SKM-1 treated with dmso at 0.1 percent for 144 hours (cell line): ENCODE results near the gene LINGO1.

Experiments
- DNase-seq: peaks from one replicate; lab custom pipeline; 2025; ENCODE audit not compliant: unreplicated experiment; lab: John Stamatoyannopoulos, UW

The LINGO1 gene

DNA sequence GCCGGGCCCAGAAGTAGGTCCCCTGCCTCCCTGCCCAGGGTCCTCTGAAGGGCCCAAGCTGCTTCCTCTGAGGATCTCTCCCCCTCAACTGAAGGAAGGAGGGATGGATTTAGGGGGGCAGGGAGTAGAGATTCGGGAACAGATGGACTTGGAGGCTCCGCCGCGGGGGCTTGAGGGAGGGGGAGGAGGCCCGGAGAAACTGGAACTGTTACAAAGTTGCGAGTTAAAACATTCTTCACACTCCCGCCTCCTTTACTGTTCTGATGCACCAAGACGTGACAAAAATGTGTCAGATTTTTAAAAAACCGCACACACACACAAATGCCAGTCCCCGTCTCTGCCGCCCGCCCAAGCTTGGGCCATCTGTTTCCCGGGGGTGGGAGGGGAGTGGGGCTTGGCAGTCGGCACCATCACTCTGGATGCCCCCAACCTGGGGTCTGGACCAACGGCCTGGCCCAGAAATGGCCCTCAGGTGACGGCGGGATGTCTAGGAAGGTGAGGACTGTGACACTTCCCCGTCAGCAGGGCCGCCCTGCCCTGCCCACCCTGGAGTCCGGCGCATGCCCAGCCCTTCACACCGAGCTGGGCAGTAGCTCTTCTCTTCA is 25.0 kb upstream of the LINGO1 start:
- no peak for DNase-seq

DNA sequence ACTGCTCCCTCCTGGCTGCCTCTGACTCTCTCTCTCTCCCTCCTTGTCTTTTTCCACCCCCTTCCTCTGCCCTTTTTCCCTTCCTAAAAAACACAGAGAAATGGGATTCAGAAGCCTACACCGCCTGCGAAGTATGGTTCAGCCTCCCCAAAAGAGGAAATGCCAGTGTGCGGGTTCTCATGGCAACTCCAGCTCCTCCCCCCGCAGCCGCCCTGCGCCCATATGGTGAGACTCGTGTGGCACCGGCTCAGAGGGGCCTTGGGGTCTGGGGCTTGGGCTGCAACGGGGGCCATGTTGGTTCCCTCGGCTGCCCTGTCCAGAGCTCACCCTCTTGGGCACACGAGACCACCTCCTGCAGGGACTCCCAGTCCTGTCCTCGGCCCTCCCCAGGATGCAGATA is 23.6 kb upstream of the LINGO1 start:
- DNase-seq = no peak

GRCh38 chr15:77654975-77655374 is 22.3 kb upstream of the LINGO1 start:
- no peak for DNase-seq

DNA sequence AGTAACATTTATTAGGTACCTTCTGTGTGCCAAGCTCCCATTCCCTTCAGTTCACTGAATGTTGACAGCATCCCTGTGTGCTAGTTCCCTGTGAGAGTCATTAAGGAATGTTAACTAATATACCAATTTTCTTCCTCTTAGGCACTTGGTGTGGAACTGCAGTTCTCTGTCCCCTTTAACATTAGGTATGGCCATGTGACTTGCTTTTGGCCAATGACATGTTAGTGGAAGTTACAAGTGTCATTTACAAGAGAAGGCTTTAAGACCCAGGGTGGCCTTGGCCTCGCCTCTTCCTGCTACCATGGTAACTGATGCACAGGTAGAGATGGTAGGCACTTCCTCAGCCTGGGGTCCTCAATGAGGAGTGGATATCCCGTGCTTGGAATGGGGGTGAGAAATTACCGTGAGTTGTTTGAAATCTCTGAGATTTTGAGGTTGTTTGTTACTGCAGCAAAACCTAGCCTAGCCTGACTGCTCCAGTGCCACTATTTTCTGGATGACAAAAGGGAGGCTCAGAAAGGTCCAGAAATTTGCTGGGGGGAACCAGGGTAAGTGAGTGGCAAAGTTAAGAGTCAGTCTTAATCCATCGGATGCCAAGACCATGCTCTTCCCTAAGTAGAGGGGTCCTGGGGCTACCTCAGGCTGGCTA is 21.2 kb upstream of the LINGO1 start:
- no peak for DNase-seq

DNA sequence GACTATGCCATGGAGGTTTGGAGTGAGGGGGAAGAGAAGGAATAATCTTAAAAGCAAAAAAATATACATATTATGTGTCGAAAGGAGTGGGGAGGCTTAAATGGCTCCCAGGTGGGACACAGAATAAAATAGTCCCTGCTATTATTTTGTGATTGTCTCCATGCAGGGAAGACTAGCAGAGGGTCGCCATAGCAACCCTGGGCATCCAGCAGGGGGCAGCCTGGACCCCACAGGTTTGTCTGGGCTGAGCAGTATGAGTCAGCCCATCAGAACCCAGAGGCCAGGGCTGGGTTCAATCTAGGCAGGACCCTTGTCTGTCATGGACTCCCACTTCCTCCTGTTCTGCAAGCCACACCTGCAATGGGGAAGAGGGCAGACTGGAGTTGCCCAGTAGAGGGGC is 17.6 kb upstream of the LINGO1 start:
- no peak for DNase-seq

DNA sequence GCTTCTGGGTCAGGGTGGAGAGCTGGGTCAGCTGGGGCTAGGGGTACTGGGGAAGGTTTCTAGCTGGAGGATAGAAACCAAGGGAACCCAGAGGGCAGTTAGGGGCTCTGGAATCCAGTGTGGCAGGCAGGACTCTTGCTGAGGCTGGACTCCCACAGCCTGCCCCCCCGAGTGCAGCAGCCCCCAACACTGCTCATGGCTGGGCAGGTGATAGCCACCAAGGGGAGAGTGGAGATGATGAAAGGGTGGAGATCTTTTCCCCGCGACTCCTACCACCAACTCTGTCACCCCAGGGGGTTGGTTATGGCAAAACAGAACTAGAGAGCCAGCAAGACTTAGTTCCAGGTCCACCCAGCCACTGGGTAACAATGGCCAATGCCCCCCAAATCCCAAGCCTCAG is 16.9 kb upstream of the LINGO1 start:
- DNase-seq = no peak

- DNase-seq = no peak
Measured at GRCh38 chr15:77649017-77649416, 16.3 kb upstream of the LINGO1 start.

DNA sequence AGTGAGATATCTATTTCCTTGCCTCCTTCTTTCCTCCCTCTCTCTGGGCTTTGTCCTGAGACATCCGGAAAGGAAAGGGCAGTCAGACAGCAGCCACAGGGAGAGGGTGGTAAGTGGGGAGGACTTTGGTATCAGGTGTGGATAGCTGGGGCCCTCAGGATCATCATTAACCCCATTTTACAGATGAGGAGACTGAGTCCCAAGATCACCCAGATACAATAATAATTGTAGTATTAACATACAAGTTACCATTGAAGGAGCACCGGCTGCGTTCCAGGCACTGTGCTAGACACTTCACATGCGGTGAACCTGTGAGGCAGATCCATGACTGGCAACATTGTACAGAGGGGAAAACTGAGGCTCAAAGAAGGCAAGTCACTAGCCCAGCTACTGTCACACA is 15.2 kb upstream of the LINGO1 start:
- no peak for DNase-seq

- no peak for DNase-seq
Measured at GRCh38 chr15:77646104-77646694, 13.5 kb upstream of the LINGO1 start.

DNA sequence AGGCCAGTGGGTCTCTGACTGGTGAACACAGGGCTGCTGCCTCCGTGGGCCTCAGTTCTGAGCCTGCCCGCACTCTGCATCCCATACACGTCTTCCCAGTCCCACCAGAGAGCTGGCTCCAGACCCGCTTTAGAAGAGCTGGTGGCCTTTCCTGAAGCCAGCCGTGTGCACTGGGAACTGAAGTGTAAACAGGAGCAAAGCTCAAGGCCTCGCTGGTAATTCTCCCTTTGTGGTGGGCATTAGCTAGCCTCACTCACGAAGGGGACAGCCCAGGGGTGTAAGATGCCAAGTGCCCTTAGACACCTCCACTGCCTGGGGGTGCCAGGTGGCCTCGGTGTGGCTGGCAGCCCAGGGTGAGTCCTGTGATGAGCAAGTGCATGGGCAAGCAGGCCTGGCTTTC is 12.9 kb upstream of the LINGO1 start:
- no peak for DNase-seq

DNA sequence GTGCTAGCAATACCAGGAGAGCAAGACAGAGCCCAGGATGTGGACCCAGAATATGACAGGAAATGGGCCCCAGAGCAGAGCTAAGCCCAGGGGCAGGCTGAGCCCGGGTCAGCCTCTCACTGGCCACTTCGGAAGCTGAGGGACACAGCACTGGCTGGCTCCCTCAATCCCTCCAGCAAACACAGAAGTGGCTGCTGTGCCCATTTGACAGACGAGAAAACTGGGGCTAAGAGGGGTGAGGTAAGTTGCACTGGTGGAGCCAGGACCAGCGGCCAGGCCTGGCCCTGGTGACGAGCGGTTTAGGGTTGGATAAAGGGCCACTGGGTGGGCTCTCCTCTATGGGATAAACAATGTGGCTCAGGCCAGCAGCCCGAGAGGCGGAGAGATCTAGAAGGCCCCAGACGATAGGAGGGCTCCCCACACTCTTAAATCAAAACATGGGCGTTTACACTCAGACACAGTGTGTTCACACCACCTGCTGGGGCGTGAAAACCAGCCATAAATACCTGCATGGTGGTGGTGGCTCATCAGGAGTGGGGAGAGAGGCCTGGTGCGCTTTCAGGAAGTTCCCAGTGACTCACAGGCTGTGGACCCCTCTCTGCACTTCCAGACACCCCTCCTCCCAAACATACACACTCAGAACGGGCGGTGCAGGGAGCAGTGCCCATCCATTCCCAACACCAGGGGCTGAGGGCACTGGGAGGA is 12.0 kb upstream of the LINGO1 start:
- no peak for DNase-seq

- no peak for DNase-seq
Measured at GRCh38 chr15:77643764-77644163, 11.1 kb upstream of the LINGO1 start.

DNA sequence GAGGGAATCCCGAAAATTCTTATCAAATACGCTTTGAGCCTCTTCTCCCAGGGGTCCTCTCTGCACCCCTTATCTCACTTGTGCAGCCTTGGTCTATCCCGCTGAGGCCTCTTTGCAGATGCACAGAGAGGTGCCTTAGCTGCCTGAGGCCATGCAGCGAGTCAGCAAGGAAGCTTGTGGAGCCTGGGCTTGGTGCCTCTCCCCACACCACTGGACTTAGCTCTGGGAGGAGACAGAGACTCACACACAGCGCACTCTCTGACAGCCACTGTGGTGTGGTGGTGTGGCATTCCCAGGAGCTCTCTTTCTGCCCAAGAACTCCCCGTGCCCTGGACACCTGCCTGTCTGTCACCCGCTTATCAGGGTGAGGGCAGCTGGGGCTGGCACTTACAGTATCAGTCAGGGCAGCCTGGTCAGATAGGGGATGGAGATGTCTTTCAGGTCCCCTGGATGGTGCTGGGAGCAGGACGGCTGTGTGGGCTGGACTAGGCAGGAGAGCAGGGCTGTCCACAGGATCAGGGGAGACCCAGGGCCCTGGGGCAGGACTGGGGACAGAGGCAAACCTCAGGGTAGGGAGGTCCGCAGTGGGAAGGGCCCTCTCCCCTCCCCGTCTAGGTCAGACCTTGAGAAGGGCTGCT is 10.2 kb upstream of the LINGO1 start:
- DNase-seq = no peak

DNA sequence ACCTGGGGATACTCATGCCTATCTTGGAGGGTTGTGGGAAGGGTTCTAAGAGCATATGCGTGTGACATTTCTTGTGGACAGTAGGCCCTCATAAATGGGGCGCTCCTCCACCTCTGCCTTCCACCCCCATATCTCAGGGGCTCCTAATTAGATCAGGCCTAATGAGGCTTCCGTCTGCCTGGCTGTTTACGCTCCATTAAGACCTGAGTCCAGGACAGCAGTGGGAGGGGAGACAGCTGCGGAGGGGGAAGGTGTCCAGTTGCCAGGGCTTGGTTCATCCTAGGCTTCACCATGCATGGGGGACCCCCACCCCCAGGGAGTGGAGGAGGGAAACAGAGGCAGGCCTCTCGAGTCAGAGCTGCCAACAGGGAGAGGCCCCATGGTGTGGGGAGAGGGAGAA is 9.3 kb upstream of the LINGO1 start:
- DNase-seq = no peak

- no peak for DNase-seq
Measured at GRCh38 chr15:77640615-77641014, 7.9 kb upstream of the LINGO1 start.

GRCh38 chr15:77639431-77639830 is 6.7 kb upstream of the LINGO1 start:
- no peak for DNase-seq

GRCh38 chr15:77637851-77638692 is 5.4 kb upstream of the LINGO1 start:
- DNase-seq = no peak

DNA sequence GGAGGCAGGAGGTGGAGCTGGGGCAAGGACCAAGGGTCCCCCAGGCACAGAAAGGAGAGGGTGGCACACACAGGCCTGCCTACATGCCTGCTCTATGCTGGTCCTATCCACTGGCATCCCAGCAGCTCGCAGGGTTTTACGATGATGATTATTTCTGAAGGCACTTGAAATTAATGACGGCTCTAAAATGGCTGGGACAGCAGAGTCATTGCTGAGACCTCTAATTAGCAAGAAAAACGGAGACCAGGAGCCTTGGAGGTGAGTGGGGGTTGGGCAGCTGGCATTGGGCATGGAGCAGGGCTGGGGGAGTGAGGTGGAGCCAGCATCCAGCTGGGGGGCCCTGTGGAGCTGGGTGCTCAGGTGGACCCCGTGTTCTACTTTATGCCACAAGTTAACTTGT is 3.5 kb upstream of the LINGO1 start:
- no peak for DNase-seq

- peak; percentile 42 for DNase-seq
Measured at GRCh38 chr15:77634266-77634962, 1.7 kb upstream of the LINGO1 start.

DNA sequence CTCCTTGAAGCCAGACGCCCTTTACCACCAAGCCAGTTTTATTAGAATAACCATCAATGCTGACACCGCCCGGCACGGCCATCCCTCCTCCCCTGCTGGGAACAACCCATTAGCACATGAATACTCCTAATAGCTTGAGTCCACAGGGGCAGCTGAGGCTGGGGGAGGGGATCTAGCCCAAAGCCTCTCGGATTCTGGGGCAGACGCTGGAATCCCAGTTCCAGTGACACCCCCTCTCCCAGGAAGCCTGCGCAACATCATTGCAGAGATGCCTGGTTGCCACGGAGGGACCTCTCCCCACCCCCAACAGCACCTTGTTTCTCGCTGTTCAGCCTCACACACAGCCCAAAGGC is 1.2 kb upstream of the LINGO1 start:
- no peak for DNase-seq
